ENCODE results near the gene DMTF1. TPM values are rescaled to one million over a fixed set of nuclear protein-coding genes. Genes with fewer than 3 reads are reported as not detected.

Gene DMTF1
- total RNA-seq, 2 donors from 2014 or later, result 75.5 to 122 TPM

Small RNA genes lying within 50 kb of the gene (small RNA-seq; reads per million reads assigned to genes)
- gene RF00019 (not detected), gene RF02271 (not detected)

Other genes with a start within 250 kb of the DMTF1 start
- gene ELAPOR2, start 92.8 kb upstream of the DMTF1 start, total RNA-seq, result 10 to 100 TPM in 1 of 2 donors, 1 to 10 TPM in 1; 6.0 to 15.5 TPM
- 10 to 100 TPM; 36.6 to 43.8 TPM for gene TMEM243, start 67.3 kb downstream of the DMTF1 start, total RNA-seq
- gene CROT, start 193.2 kb downstream of the DMTF1 start, total RNA-seq, result 10 to 100 TPM in 1 of 2 donors, 1 to 10 TPM in 1; 4.6 to 22.1 TPM

Measured in body of pancreas (tissue), 2 donors.